K562 treated with DMSO at 1 percent for 24 hours (cell line): ENCODE measurements around the gene PEX10. TPM values are rescaled to one million over a fixed set of nuclear protein-coding genes. Genes with fewer than 3 reads are reported as not detected.

ENCODE experiments used
- total RNA-seq: library from RNA; unstranded; fragments of 300-600 nt; gene quantifications from 2 replicates; pipeline ENCODE4 v1.2.3, GENCODE V29; 2022; ENCODE audit warnings: low read depth; ENCODE audit not compliant: insufficient read depth

Gene PEX10
- total RNA-seq: 13.8 and 15.6 TPM in 2 replicates

GRCh38 chr1:2412395-2412772 is at the start of gene PEX10:
Gene PEX10, minus strand, starts transcription at chr1:2412564. Its CDS starts 62 bp downstream, at chr1:2412502.

GRCh38 chr1:2391041-2391930 is 21.1 kb downstream of the PEX10 start, which contains the start of the genes MORN1 and RER1:
Gene MORN1, minus strand, starts transcription at chr1:2391554. Its CDS starts 21 bp downstream, at chr1:2391533.
Gene RER1, plus strand, starts transcription at chr1:2391841. Its CDS starts 3,950 bp downstream, at chr1:2395791.

Other genes starting within 250 kb of the PEX10 start
- 293 and 305 TPM in 2 replicates for gene FAAP20, start 217.8 kb downstream of the PEX10 start, total RNA-seq
- gene SKI, start 184.2 kb downstream of the PEX10 start, total RNA-seq: 36.1 and 36.9 TPM in 2 replicates
- gene MORN1, start 21.0 kb downstream of the PEX10 start, total RNA-seq: 4.3 and 5.9 TPM in 2 replicates
- gene RER1, start 20.7 kb downstream of the PEX10 start, total RNA-seq: 74.0 and 84.7 TPM in 2 replicates
- not detected in 2 replicates for gene PLCH2, start 63.7 kb upstream of the PEX10 start, total RNA-seq
- 37.7 and 42.4 TPM in 2 replicates for gene PANK4, start 114.0 kb upstream of the PEX10 start, total RNA-seq
- not detected in 2 replicates for gene HES5, start 117.7 kb upstream of the PEX10 start, total RNA-seq
- 11.8 and 12.1 TPM in 2 replicates for gene TNFRSF14, start 143.8 kb upstream of the PEX10 start, total RNA-seq
- gene PRXL2B, start 174.2 kb upstream of the PEX10 start, total RNA-seq: 19.6 and 23.0 TPM in 2 replicates
- 0.96 TPM in 1 of 2 replicates, not detected in the other for gene MMEL1, start 220.5 kb upstream of the PEX10 start, total RNA-seq